GM21723 (cell line): ENCODE results near the gene FGD2.

Experiments used
- ATAC-seq: cut with Tn5 transposase; IDR thresholded peaks from one replicate; pipeline ENCODE4 v1.9.1; 2021; ENCODE audit warnings: mild to moderate bottlenecking, moderate library complexity; ENCODE audit not compliant: unreplicated experiment

FGD2 gene

GRCh38 chr6:37005061-37005810 is at the start of gene FGD2:
Gene FGD2 (plus strand): TSS chr6:37005655. CDS start chr6:37005818, 163 bp downstream.
- ATAC-seq = peak; percentile 68

- no peak for ATAC-seq
Observed at GRCh38 chr6:36955671-36956445, 49.6 kb upstream of the FGD2 start.

- no peak for ATAC-seq
Observed at GRCh38 chr6:36956446-36956820, 49.0 kb upstream of the FGD2 start.

GRCh38 chr6:36957773-36958271 is 47.6 kb upstream of the FGD2 start:
- ATAC-seq = no peak

- no peak for ATAC-seq
Observed at GRCh38 chr6:36958775-36959554, 46.5 kb upstream of the FGD2 start.

- ATAC-seq = no peak
Observed at GRCh38 chr6:36959555-36960250, 45.8 kb upstream of the FGD2 start.

GRCh38 chr6:36961441-36962435 is 43.7 kb upstream of the FGD2 start:
- ATAC-seq = no peak

GRCh38 chr6:36962874-36963273 is 42.6 kb upstream of the FGD2 start:
- ATAC-seq = no peak

- ATAC-seq = no peak
Observed at GRCh38 chr6:36963451-36964290, 41.8 kb upstream of the FGD2 start.

- ATAC-seq = no peak
Observed at GRCh38 chr6:36964349-36964748, 41.1 kb upstream of the FGD2 start.

- no peak for ATAC-seq
Observed at GRCh38 chr6:36964908-36965307, 40.5 kb upstream of the FGD2 start.

GRCh38 chr6:36967301-36967700 is 38.2 kb upstream of the FGD2 start:
- no peak for ATAC-seq

GRCh38 chr6:36967757-36968156 is 37.7 kb upstream of the FGD2 start:
- ATAC-seq = no peak

GRCh38 chr6:36968266-36968977 is 37.0 kb upstream of the FGD2 start:
- ATAC-seq = no peak

GRCh38 chr6:36969240-36969691 is 36.2 kb upstream of the FGD2 start:
- no peak for ATAC-seq

- no peak for ATAC-seq
Observed at GRCh38 chr6:36969988-36970891, 35.2 kb upstream of the FGD2 start.
